Adrenal gland (tissue), 12 donors: ENCODE results near the gene MAEL. TPM values are rescaled to one million over a fixed set of nuclear protein-coding genes. Genes with fewer than 3 reads are reported as not detected.
"Not testable (repeated sequence)": the region's sequence is repeated elsewhere in the genome, so short reads cannot be mapped to it uniquely, and the experiment has no call there.

Source experiments
- DNase-seq, 7 donors: peaks; one replicate each; pipeline ENCODE4 v3.0.0-alpha.2; 2019 to 2020
- H3K27ac ChIP-seq, 5 donors: fragments of 200-600 bp; sonication (generic) in 4 of 5; 1 replicate in 3 of 5; 2 replicates in 2 of 5; pipeline versions ENCODE4 v1.5.1 to v1.8.0; 2016 to 2020; ENCODE audit warnings: mild to moderate bottlenecking in 1 of 5
- H3K27me3 ChIP-seq: fragments of 200-600 bp; 2 replicates; pipeline ENCODE4 v1.8.0; 2021
- H3K36me3 ChIP-seq, 2 donors: fragments of 200-600 bp; replicated peaks in 1 of 2; 1 replicate in 1 of 2; 2 replicates in 1 of 2; pipeline versions ENCODE4 v1.5.1 to v1.8.0; 2018 to 2022
- H3K4me1 ChIP-seq, 2 donors: fragments of 200-600 bp; replicated peaks in 1 of 2; 1 replicate in 1 of 2; 2 replicates in 1 of 2; pipeline versions ENCODE4 v1.5.1 to v1.8.0; 2018 to 2021
- H3K4me3 ChIP-seq, 4 donors: fragments of 200-600 bp; sonication (generic) in 3 of 4; one replicate each; pipeline ENCODE4 v1.5.1; 2016 to 2018
- H3K9me3 ChIP-seq, 3 donors: fragments of 200-600 bp; sonication (generic) in 1 of 3; replicated peaks in 1 of 3; 1 replicate in 2 of 3; 2 replicates in 1 of 3; pipeline versions ENCODE4 v1.5.1 to v1.8.0; 2016 to 2021
- CTCF ChIP-seq, 6 experiments: fragments of 450-650 bp in 4 of 6; fragments of 200-600 bp in 2 of 6; sonication (generic) in 1 of 6; IDR thresholded peaks; 1 replicate in 5 of 6; 2 replicates in 1 of 6; pipeline versions ENCODE4 v1.5.1 to v1.8.0; 2016 to 2021; ENCODE audit warnings: antibody characterized with exemption in 6 of 6, mild to moderate bottlenecking in 2 of 6, moderate library complexity in 1 of 6
- POLR2A ChIP-seq, 2 donors: fragments of 450-650 bp; IDR thresholded peaks; one replicate each; pipeline ENCODE4 v1.6.1; 2017; ENCODE audit warnings: antibody characterized with exemption in 2 of 2, mild to moderate bottlenecking in 2 of 2, moderate library complexity in 1 of 2
- WGBS, 4 donors: extraction: QIAGEN DNeasy Blood & Tissue Kit in 2 of 4; methylation state at CpG; one replicate each; pipeline versions ENCODE4 v1.1.5 to v1.1.7; 2013 to 2017; 5-methylcytosine and 5-hydroxymethylcytosine counted together
- intact Hi-C, 2 donors: fragments of 100-400 bp; cut with DNase I; formaldehyde crosslinking; loops; one replicate each; pipeline versions ENCODE4 v1.14.1 to v1.15.0; 2022 to 2023
- polyA plus RNA-seq, 3 donors: library from polyadenylated mRNA; stranded (reverse); fragments of 200-250 nt in 2 of 3; fragments of 350-450 nt in 1 of 3; fragmentation: Illumina TruSeq in 1 of 3; extraction: RNeasy Lipid Tissue Mini Kit (QIAGEN cat#74804) in 1 of 3; gene quantifications; one replicate each; pipeline ENCODE4 v1.2.3, GENCODE V29; 2013 to 2014
- total RNA-seq, 9 donors: library from RNA; depleted of rRNA in 4 of 9; stranded (reverse); fragments of >200 nt in 4 of 9; fragments of 120-200 nt in 1 of 9; fragmentation: NEBNext Ultra II Directional in 1 of 9; extraction: Animal tissue kit (Norgen Biotek cat#: 25700) in 1 of 9; gene quantifications; one replicate each; pipeline versions ENCODE4 v1.1.0 to v1.2.4, GENCODE V29; 2013 to 2023
- donor health status: healthy with polysubstance abuse.
- donor health status: Bipolar disorder and iron deficiency.
- donor health status: DM: yes; HTN: yes; CAD: no.
- donor health status: DM: no; HTN: no; CAD: no.
- donor health status: DM: no; HTN: no; CAD: no.
- donor health status: DM: yes; HTN: yes; CAD: no.

MAEL gene
- total and polyA plus RNA-seq, 12 donors: 0.17 TPM; not detected in 11

GRCh38 chr1:167016100-167016750 is 27.1 kb downstream of the MAEL start:
- Histone ChIP-seq H3K36me3 (no peaks in the 10 kb centered on the region), H3K4me1 (no peaks in the 10 kb centered on the region)
- 51 to 59% (median 56%) methylated on average over 6 of the region's 6 CpGs for WGBS, 4 donors

GRCh38 chr1:167022384-167022783 is 33.3 kb downstream of the MAEL start:
- TF ChIP-seq CTCF (IDR thresholded peaks at IDR 0.05) (no peak), POLR2A (IDR thresholded peaks at IDR 0.05) (no peak)
- intact Hi-C loops: no loop called here
- no peak for DNase-seq
- Histone ChIP-seq H3K27ac (no peak overlapping the region), H3K9me3 (no peaks in the 10 kb centered on the region), H3K36me3 (no peaks in the 10 kb centered on the region), H3K4me3 (no peak overlapping the region), H3K27me3 (peaks cover 4% of the 10 kb centered on the region), H3K4me1 (no peaks in the 10 kb centered on the region)
- WGBS, 4 donors: 88 to 95% (median 92%) methylated on average over 1 of the region's 1 CpG

More at GRCh38 chr1:167016100-167016750, 27.1 kb downstream of the MAEL start:
- Histone ChIP-seq H3K27ac (no peak overlapping the region), H3K27me3 (no peaks in the 10 kb centered on the region), H3K4me3 (no peak overlapping the region), H3K9me3 (no peaks in the 10 kb centered on the region)
- no peak for DNase-seq
- intact Hi-C loops: no loop called here
- TF ChIP-seq POLR2A (IDR thresholded peaks at IDR 0.05) (no peak), CTCF (IDR thresholded peaks at IDR 0.05) (no peak)

- H3K27ac ChIP-seq, DNase-seq, H3K4me3 ChIP-seq, H3K27me3 ChIP-seq, H3K36me3 ChIP-seq, intact Hi-C loops, H3K4me1 ChIP-seq, H3K9me3 ChIP-seq: not testable (repeated sequence)
- 92 to 94% (median 93%) methylated on average over 12 to 27 of the region's 27 CpGs for WGBS, 4 donors
These were observed 40.5 kb downstream of the MAEL start for GRCh38 chr1:167029553-167029952.

GRCh38 chr1:167033646-167034045 is 44.6 kb downstream of the MAEL start:
- 59 to 64% (median 60%) methylated on average over 2 of the region's 2 CpGs for WGBS, 4 donors
- no peaks in the 10 kb centered on the region for H3K4me1 ChIP-seq

More at GRCh38 chr1:167033646-167034045, 44.6 kb downstream of the MAEL start:
- intact Hi-C loops: no loop called here
- Histone ChIP-seq H3K9me3 (no peaks in the 10 kb centered on the region), H3K4me3 (no peak overlapping the region), H3K27me3 (no peaks in the 10 kb centered on the region), H3K36me3 (no peaks in the 10 kb centered on the region), H3K27ac (no peak overlapping the region)
- TF ChIP-seq POLR2A (IDR thresholded peaks at IDR 0.05) (no peak), CTCF (IDR thresholded peaks at IDR 0.05) (no peak)
- no peak for DNase-seq
